ENCODE results near the gene SLC9A6.
A peak's percentile ranks its signal among the peaks of the same experiment; 100 is the strongest.

The SLC9A6 gene

GRCh38 chrX:135985157-135985972, at the start of gene SLC9A6:
SLC9A6 (plus strand) TSS chrX:135985435; CDS start chrX:135985659, 224 bp downstream.
- peak; percentile 68 for DNase-seq (ENCODE audit: low spot score)

- DNase-seq (ENCODE audit: low spot score) = no peak
These were observed 40.7 kb upstream of the SLC9A6 start for GRCh38 chrX:135944486-135944885.

GRCh38 chrX:135951291-135951690, 33.9 kb upstream of the SLC9A6 start:
- DNase-seq (ENCODE audit: low spot score) = no peak

GRCh38 chrX:135973025-135973547, 12.1 kb upstream of the SLC9A6 start:
- no peak for DNase-seq (ENCODE audit: low spot score)

GRCh38 chrX:135973548-135974278, 11.5 kb upstream of the SLC9A6 start, which contains the start of gene MMGT1:
MMGT1 (minus strand) TSS chrX:135973988; CDS start chrX:135973675, 313 bp downstream.
- DNase-seq (ENCODE audit: low spot score) = peak; percentile 84

GRCh38 chrX:135974279-135974856, 10.9 kb upstream of the SLC9A6 start:
- peak; percentile 47 for DNase-seq (ENCODE audit: low spot score)

- DNase-seq (ENCODE audit: low spot score) = no peak
These were observed 9.8 kb upstream of the SLC9A6 start for GRCh38 chrX:135975421-135975820.

GRCh38 chrX:135977611-135978010, 7.6 kb upstream of the SLC9A6 start:
- DNase-seq (ENCODE audit: low spot score) = no peak

- DNase-seq (ENCODE audit: low spot score) = no peak
These were observed 4.2 kb upstream of the SLC9A6 start for GRCh38 chrX:135981010-135981409.

- DNase-seq (ENCODE audit: low spot score) = no peak
These were observed 3.6 kb upstream of the SLC9A6 start for GRCh38 chrX:135981668-135982067.

- no peak for DNase-seq (ENCODE audit: low spot score)
These were observed 2.4 kb upstream of the SLC9A6 start for GRCh38 chrX:135982860-135983259.

- DNase-seq (ENCODE audit: low spot score) = no peak
These were observed 979 bp upstream of the SLC9A6 start for GRCh38 chrX:135984256-135984655.

- no peak for DNase-seq (ENCODE audit: low spot score)
These were observed 461 bp upstream of the SLC9A6 start for GRCh38 chrX:135984791-135985156.

GRCh38 chrX:135985973-135986310, 707 bp downstream of the SLC9A6 start:
- no peak for DNase-seq (ENCODE audit: low spot score)

- DNase-seq (ENCODE audit: low spot score) = no peak
These were observed 3.0 kb downstream of the SLC9A6 start for GRCh38 chrX:135988245-135988644.

GRCh38 chrX:136015016-136015415, 29.8 kb downstream of the SLC9A6 start:
- no peak for DNase-seq (ENCODE audit: low spot score)

- DNase-seq (ENCODE audit: low spot score) = no peak
These were observed 31.6 kb downstream of the SLC9A6 start for GRCh38 chrX:136016881-136017280.

GRCh38 chrX:136019226-136019625, 34.0 kb downstream of the SLC9A6 start:
- DNase-seq (ENCODE audit: low spot score) = no peak

GRCh38 chrX:136021160-136021559, 35.9 kb downstream of the SLC9A6 start:
- no peak for DNase-seq (ENCODE audit: low spot score)

GRCh38 chrX:136021903-136022302, 36.7 kb downstream of the SLC9A6 start:
- DNase-seq (ENCODE audit: low spot score) = no peak

- no peak for DNase-seq (ENCODE audit: low spot score)
These were observed 39.9 kb downstream of the SLC9A6 start for GRCh38 chrX:136025091-136025490.

- DNase-seq (ENCODE audit: low spot score) = peak; percentile 60
These were observed 43.2 kb downstream of the SLC9A6 start for GRCh38 chrX:136028383-136028984.

Measured in NAMALWA (cell line).